Natural killer cell (primary cell): ENCODE data around the gene PRDX2. TPM values are rescaled to one million over a fixed set of nuclear protein-coding genes. Genes with fewer than 3 reads are reported as not detected.
A peak's percentile ranks its signal among the peaks of the same experiment; 100 is the strongest.

Source experiments
- ATAC-seq, 3 donors: fragments of 150-1000 bp in 2 of 3; fragments of 200-7000 bp in 1 of 3; cut with Tn5 transposase; 1 replicate in 1 of 3; 2 replicates in 2 of 3; pipeline ENCODE4 v1.10.0; 2021; ENCODE audit warnings: mild to moderate bottlenecking in 2 of 3, moderate library complexity in 2 of 3
- DNase-seq, 2 donors: peaks; one replicate each; pipeline versions ENCODE4 v3.0.0 to v3.0.0-alpha.2; 2013 to 2021; ENCODE audit warnings: mixed read lengths in 1 of 2
- H3K27ac ChIP-seq: one replicate; pipeline ENCODE4 v1.5.1; 2013; ENCODE audit warnings: mild to moderate bottlenecking, low read length
- H3K27me3 ChIP-seq: one replicate; pipeline ENCODE4 v1.6.1; 2013; ENCODE audit warnings: low read length; ENCODE audit not compliant: control insufficient read depth, insufficient read depth
- H3K36me3 ChIP-seq: one replicate; pipeline ENCODE4 v1.6.1; 2013; ENCODE audit warnings: low read length; ENCODE audit not compliant: control insufficient read depth, insufficient read depth
- H3K4me1 ChIP-seq: one replicate; pipeline ENCODE4 v1.6.1; 2013; ENCODE audit warnings: low read length; ENCODE audit not compliant: control insufficient read depth, insufficient read depth
- H3K4me3 ChIP-seq: one replicate; pipeline ENCODE4 v1.5.1; 2013; ENCODE audit warnings: low read length
- H3K9me3 ChIP-seq: one replicate; pipeline ENCODE4 v1.6.1; 2013; ENCODE audit warnings: low read length; ENCODE audit not compliant: control insufficient read depth, insufficient read depth
- H3K27ac Mint-ChIP-seq, 2 donors: one replicate each; pipeline ENCODE4 v1.8.0; 2022; ENCODE audit warnings: mild to moderate bottlenecking in 2 of 2, mixed read lengths in 2 of 2, moderate library complexity in 1 of 2
- H3K27me3 Mint-ChIP-seq, 2 donors: one replicate each; pipeline ENCODE4 v1.8.0; 2022; ENCODE audit warnings: low read depth in 2 of 2, mixed read lengths in 2 of 2
- H3K36me3 Mint-ChIP-seq: one replicate; pipeline ENCODE4 v1.8.0; 2022; ENCODE audit warnings: mixed read lengths
- H3K4me1 Mint-ChIP-seq, 2 donors: one replicate each; pipeline ENCODE4 v1.8.0; 2022; ENCODE audit warnings: mixed read lengths in 2 of 2
- H3K4me3 Mint-ChIP-seq: one replicate; pipeline ENCODE4 v1.8.0; 2022; ENCODE audit warnings: mild to moderate bottlenecking, moderate library complexity, mixed read lengths
- H3K9me3 Mint-ChIP-seq, 2 donors: one replicate each; pipeline ENCODE4 v1.8.0; 2022; ENCODE audit warnings: mixed read lengths in 2 of 2
- WGBS: methylation state at CpG from one replicate; pipeline ENCODE4 v1.1.7; 2013; ENCODE audit warnings: missing lambda C conversion rate; ENCODE audit not compliant: insufficient coverage; 5-methylcytosine and 5-hydroxymethylcytosine counted together
- intact Hi-C: fragments of 100-400 bp; cut with micrococcal nuclease; formaldehyde crosslinking; loops from one replicate; pipeline ENCODE4 v1.14.2; 2022
- total RNA-seq, 4 donors: library from RNA; stranded (reverse); fragments of 120-200 nt in 1 of 4; gene quantifications; one replicate each; pipeline versions ENCODE4 v1.2.3 to v1.2.4, GENCODE V29; 2013 to 2022
- TF ChIP-seq, protein P1 (sequence below): fragments of 200-600 bp; IDR thresholded peaks from one replicate; pipeline ENCODE4 v1.8.0; 2022; ENCODE audit warnings: antibody characterized with exemption

Gene PRDX2
- total RNA-seq, 3 donors from 2014 or later (not counting 1 experiment from before 2014, with no cell fraction given) = 28.8 to 67.1 (median 66.9) TPM

DNA sequence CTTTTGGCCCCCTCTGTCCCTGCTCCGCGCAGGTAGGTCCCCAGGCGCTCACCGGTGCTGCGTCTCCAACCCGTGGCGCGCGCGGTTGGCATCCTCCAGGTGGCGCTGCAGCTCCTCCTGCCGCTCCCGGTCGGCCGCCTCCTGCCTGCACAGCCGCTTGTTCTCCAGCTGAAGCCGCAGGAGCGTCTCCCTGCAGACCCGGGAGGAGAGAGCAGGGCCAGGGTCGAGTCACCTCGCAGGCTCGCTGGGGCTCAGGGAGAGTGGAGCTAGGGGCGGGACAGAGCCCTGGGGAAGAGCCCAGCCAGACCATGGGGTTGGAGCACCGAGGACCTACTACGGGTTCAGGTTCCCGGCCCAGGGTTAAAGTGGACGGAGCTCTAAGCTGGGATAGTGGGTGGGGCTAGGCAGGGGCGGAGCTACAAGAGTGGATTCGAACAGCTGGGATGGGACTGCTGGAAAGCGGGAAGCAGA lies 35.5 kb downstream of the PRDX2 start:
- Mint-ChIP-seq H3K4me1 (peaks cover 0 to 6% of the 10 kb centered on the region in 2 donors), H3K27me3 (no peaks in the 10 kb centered on the region), H3K36me3 (no peaks in the 10 kb centered on the region), H3K27ac (no peak overlapping the region), H3K4me3 (no peak overlapping the region), H3K9me3 (no peaks in the 10 kb centered on the region)
- DNase-seq = peak; percentile 80 to 88
- peak; percentile 80 to 98 (median 94) for ATAC-seq
- 7% methylated on average over 30 of the region's 30 CpGs for WGBS
- TF ChIP-seq, protein P1, sequence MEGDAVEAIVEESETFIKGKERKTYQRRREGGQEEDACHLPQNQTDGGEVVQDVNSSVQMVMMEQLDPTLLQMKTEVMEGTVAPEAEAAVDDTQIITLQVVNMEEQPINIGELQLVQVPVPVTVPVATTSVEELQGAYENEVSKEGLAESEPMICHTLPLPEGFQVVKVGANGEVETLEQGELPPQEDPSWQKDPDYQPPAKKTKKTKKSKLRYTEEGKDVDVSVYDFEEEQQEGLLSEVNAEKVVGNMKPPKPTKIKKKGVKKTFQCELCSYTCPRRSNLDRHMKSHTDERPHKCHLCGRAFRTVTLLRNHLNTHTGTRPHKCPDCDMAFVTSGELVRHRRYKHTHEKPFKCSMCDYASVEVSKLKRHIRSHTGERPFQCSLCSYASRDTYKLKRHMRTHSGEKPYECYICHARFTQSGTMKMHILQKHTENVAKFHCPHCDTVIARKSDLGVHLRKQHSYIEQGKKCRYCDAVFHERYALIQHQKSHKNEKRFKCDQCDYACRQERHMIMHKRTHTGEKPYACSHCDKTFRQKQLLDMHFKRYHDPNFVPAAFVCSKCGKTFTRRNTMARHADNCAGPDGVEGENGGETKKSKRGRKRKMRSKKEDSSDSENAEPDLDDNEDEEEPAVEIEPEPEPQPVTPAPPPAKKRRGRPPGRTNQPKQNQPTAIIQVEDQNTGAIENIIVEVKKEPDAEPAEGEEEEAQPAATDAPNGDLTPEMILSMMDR = peak; percentile 92
- intact Hi-C loops = loop anchor here (1.0 kb wide), 2 partner anchors 30 to 81 kb away; no protein-coding TSS in a partner anchor
- Histone ChIP-seq H3K4me3 (no peak overlapping the region), H3K27ac (no peak overlapping the region), H3K27me3 (no peaks in the 10 kb centered on the region), H3K36me3 (no peaks in the 10 kb centered on the region), H3K9me3 (no peaks in the 10 kb centered on the region), H3K4me1 (peaks cover 6% of the 10 kb centered on the region)

DNA sequence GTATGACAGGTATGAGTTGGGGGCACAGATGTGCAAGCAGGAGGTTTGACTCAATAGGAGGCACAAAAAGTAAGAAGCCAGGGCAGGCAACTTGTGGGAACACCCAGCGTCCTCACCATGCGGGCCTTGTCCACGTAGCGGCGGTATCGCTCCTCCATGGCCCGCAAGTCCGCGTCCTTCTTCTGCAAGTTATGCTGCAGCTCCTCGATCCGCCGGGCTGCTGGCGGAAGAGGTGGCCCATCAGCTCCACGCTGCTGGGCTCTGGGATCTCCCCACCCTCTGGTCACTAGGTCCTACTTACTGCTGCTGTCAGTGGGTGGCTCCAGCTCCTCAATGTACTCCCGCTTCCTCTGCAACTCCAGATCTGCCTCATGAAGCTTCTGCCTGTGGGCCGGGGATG lies 36.9 kb downstream of the PRDX2 start:
- H3K27ac Mint-ChIP-seq = no peak overlapping the region
- H3K4me3 ChIP-seq = no peak overlapping the region
- H3K27ac ChIP-seq = no peak overlapping the region
- H3K4me1 ChIP-seq = peaks cover 6% of the 10 kb centered on the region
- H3K27me3 ChIP-seq = no peaks in the 10 kb centered on the region
- no peaks in the 10 kb centered on the region for H3K36me3 Mint-ChIP-seq
- H3K9me3 Mint-ChIP-seq = no peaks in the 10 kb centered on the region
- H3K4me1 Mint-ChIP-seq = peaks cover 0 to 11% of the 10 kb centered on the region in 2 donors
- intact Hi-C loops = no loop called here
- no peak for DNase-seq
- no peak for ATAC-seq
- no peaks in the 10 kb centered on the region for H3K9me3 ChIP-seq
- WGBS = 98% methylated on average over 16 of the region's 16 CpGs
- TF ChIP-seq, protein P1 = no peak
- H3K4me3 Mint-ChIP-seq = no peak overlapping the region
- no peaks in the 10 kb centered on the region for H3K36me3 ChIP-seq
- no peaks in the 10 kb centered on the region for H3K27me3 Mint-ChIP-seq

DNA sequence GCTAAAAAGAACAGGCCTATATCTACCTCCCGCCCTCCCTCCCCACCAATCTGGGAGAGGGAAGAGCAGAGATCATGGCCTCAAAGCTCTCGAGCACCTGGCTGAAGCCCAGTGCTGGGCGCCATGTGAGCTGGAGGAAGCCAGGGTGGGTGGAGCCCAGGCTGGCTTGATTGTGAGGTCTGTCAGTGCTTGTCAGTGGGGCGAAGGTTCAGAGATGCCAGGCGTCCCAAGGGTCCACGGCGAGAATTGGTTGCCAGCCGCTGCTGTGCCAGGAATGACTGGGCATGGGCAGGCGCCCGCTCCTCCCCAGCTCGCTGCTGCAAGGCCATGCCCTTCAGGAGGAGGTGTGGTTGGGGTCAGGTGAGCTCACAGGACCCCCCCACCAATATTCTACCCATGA lies 38.5 kb downstream of the PRDX2 start:
- Histone ChIP-seq H3K4me3 (no peak overlapping the region), H3K27ac (no peak overlapping the region), H3K4me1 (peaks cover 6% of the 10 kb centered on the region), H3K36me3 (no peaks in the 10 kb centered on the region), H3K27me3 (no peaks in the 10 kb centered on the region), H3K9me3 (no peaks in the 10 kb centered on the region)
- DNase-seq (no peak), ATAC-seq (no peak)
- H3K4me3 Mint-ChIP-seq = no peak overlapping the region
- no peaks in the 10 kb centered on the region for H3K9me3 Mint-ChIP-seq
- TF ChIP-seq, protein P1 = no peak
- H3K27ac Mint-ChIP-seq = no peak overlapping the region
- WGBS = over 99% methylated on average over 11 of the region's 11 CpGs
- intact Hi-C loops = no loop called here
- peaks cover 0 to 3% of the 10 kb centered on the region in 2 donors for H3K27me3 Mint-ChIP-seq
- peaks cover 0 to 11% of the 10 kb centered on the region in 2 donors for H3K4me1 Mint-ChIP-seq
- no peaks in the 10 kb centered on the region for H3K36me3 Mint-ChIP-seq

DNA sequence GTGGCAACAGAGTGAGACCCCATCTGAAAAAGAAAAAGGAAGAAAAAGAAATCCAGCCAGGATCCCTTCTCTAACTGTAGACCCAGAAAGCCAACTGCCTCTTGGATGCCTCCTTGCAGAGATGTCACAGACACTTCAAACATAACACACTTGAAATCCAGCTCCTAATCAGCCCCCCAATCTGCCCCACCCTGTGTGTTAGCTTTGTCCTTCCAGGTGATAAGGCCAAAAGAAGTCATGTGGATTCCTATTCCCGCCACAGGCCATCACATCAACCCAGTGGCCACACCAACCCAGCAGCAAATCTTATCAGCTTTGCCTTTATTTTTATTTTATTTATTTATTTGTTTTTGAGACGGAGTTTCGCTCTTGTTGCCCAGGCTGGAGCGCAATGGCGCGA lies 41.9 kb downstream of the PRDX2 start:
- WGBS = 92% methylated on average over 1 of the region's 6 CpGs
- no peak for ATAC-seq
- H3K36me3 ChIP-seq = no peaks in the 10 kb centered on the region
- intact Hi-C loops = loop anchor here (1.0 kb wide), 1 partner anchor 88 kb away; no protein-coding TSS in a partner anchor
- H3K27ac ChIP-seq = no peak overlapping the region
- TF ChIP-seq, protein P1 = no peak
- Mint-ChIP-seq H3K27ac (no peak overlapping the region), H3K4me1 (peaks cover 0 to 5% of the 10 kb centered on the region in 2 donors), H3K9me3 (no peaks in the 10 kb centered on the region), H3K27me3 (peaks cover 0 to 6% of the 10 kb centered on the region in 2 donors), H3K4me3 (no peak overlapping the region), H3K36me3 (no peaks in the 10 kb centered on the region)
- DNase-seq = no peak
- H3K27me3 ChIP-seq = peaks cover 2% of the 10 kb centered on the region
- no peak overlapping the region for H3K4me3 ChIP-seq
- no peaks in the 10 kb centered on the region for H3K9me3 ChIP-seq
- peaks cover 9% of the 10 kb centered on the region for H3K4me1 ChIP-seq
